ENCODE results near the gene ARHGAP6. TPM values are rescaled to one million over a fixed set of nuclear protein-coding genes. Genes with fewer than 3 reads are reported as not detected.

The ARHGAP6 gene
- total RNA-seq, 1 donor from 2014 or later = 1.2 TPM

DNA sequence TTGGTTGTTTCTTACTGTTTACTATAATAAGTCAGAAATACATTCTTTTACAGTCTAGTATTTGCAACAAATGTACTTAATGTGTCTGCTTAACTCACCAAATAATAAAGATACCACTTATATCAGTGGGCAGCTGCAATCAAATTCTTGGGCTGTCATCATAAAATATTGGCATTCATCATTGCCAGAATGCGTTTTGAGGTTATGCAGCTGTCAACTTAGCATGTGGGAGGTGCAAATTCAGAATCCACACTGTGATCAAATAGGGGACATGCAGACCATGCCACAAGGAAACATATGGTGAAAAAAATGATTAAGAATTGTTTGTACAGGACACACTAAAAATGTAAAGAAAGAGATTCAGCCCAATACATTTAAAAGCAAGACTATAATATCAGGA is 468.0 kb downstream of the ARHGAP6 start:
- no peak overlapping the region for H3K4me3 Mint-ChIP-seq
- Histone ChIP-seq H4K20me1 (ENCODE audit: low read depth) (no peaks in the 10 kb centered on the region), H3K4me1 (no peaks in the 10 kb centered on the region), H3K79me2 (ENCODE audit: low read depth) (no peaks in the 10 kb centered on the region), H3F3A (ENCODE audit: low read depth) (no peaks in the 10 kb centered on the region), H3K4me2 (no peak overlapping the region), H2AFZ (replicated peaks) (no peak overlapping the region), H3K27me3 (no peaks in the 10 kb centered on the region), H3K4me3 (no peak overlapping the region), H3K9me3 (ENCODE audit: low read depth) (no peaks in the 10 kb centered on the region), H3K27ac (no peak overlapping the region), H3K36me3 (no peaks in the 10 kb centered on the region), H3K9ac (no peak overlapping the region)
- no peak for DNase-seq (ENCODE audit: low spot score)
- H3K9me3 Mint-ChIP-seq = no peaks in the 10 kb centered on the region
- H3K27me3 Mint-ChIP-seq (ENCODE audit: insufficient read depth, low read depth) = no peaks in the 10 kb centered on the region
- TF ChIP-seq, protein P1, sequence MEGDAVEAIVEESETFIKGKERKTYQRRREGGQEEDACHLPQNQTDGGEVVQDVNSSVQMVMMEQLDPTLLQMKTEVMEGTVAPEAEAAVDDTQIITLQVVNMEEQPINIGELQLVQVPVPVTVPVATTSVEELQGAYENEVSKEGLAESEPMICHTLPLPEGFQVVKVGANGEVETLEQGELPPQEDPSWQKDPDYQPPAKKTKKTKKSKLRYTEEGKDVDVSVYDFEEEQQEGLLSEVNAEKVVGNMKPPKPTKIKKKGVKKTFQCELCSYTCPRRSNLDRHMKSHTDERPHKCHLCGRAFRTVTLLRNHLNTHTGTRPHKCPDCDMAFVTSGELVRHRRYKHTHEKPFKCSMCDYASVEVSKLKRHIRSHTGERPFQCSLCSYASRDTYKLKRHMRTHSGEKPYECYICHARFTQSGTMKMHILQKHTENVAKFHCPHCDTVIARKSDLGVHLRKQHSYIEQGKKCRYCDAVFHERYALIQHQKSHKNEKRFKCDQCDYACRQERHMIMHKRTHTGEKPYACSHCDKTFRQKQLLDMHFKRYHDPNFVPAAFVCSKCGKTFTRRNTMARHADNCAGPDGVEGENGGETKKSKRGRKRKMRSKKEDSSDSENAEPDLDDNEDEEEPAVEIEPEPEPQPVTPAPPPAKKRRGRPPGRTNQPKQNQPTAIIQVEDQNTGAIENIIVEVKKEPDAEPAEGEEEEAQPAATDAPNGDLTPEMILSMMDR (IDR thresholded peaks at IDR 0.05) = no peak
- TF ChIP-seq EZH2 (IDR thresholded peaks at IDR 0.05) (no peak), EZH2phosphoT487 (IDR thresholded peaks at IDR 0.05) (no peak)
- H3K27ac Mint-ChIP-seq = no peak overlapping the region
- H3K4me1 Mint-ChIP-seq = no peaks in the 10 kb centered on the region
- H3K36me3 Mint-ChIP-seq = no peaks in the 10 kb centered on the region

DNA sequence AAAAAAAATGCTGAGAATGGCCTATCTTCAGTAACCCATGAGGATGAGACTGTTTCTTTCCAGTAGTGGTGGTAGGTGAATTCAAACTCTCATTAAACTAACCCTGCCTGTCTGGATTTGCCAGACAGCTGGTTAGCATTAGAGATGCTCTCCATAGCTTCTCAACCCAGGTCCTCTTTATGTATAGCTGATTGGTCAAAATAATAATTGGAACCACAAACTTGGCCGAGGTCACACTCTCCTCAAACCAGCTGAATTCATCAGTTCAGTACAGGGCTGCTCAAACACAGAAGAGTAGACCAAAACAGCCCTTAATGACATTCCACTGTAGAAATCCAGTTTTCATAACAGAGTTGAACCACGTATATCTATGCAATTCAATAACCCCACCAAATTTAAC is 469.2 kb downstream of the ARHGAP6 start:
- Mint-ChIP-seq H3K4me3 (no peak overlapping the region), H3K36me3 (no peaks in the 10 kb centered on the region), H3K4me1 (no peaks in the 10 kb centered on the region), H3K9me3 (no peaks in the 10 kb centered on the region), H3K27me3 (ENCODE audit: insufficient read depth, low read depth) (no peaks in the 10 kb centered on the region), H3K27ac (no peak overlapping the region)
- DNase-seq (ENCODE audit: low spot score) = no peak
- Histone ChIP-seq H3K36me3 (no peaks in the 10 kb centered on the region), H4K20me1 (ENCODE audit: low read depth) (no peaks in the 10 kb centered on the region), H2AFZ (replicated peaks) (no peak overlapping the region), H3F3A (ENCODE audit: low read depth) (no peaks in the 10 kb centered on the region), H3K9ac (no peak overlapping the region), H3K27ac (no peak overlapping the region), H3K27me3 (no peaks in the 10 kb centered on the region), H3K9me3 (ENCODE audit: low read depth) (no peaks in the 10 kb centered on the region), H3K4me1 (no peaks in the 10 kb centered on the region), H3K4me2 (no peak overlapping the region), H3K4me3 (no peak overlapping the region), H3K79me2 (ENCODE audit: low read depth) (no peaks in the 10 kb centered on the region)
- TF ChIP-seq, protein P1 (IDR thresholded peaks at IDR 0.05) = no peak
- TF ChIP-seq EZH2 (IDR thresholded peaks at IDR 0.05) = no peak
- TF ChIP-seq EZH2phosphoT487 (IDR thresholded peaks at IDR 0.05) = no peak

DNA sequence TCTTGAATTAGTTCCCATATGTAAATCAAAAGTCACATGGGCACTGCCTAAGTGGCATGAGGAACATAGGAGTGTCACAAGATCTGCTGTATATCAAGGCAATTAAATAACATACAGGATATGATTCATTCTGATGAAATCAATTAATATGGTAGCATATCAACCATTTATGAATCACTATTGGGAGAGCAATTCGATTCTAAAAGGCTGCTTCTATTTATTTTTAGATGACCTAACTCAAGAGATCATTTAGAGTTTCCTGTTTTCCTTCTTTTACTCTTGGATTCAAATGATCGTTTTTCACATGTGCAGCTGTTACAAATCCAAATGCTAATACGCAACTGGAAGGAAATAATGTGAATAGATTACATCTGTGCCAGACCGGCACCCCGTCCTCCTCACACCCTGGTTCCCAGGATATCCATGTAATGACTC is 472.7 kb downstream of the ARHGAP6 start:
- H3K4me3 ChIP-seq = no peak overlapping the region
- H4K20me1 ChIP-seq (ENCODE audit: low read depth) = no peaks in the 10 kb centered on the region
- H3K27me3 ChIP-seq = no peaks in the 10 kb centered on the region
- no peaks in the 10 kb centered on the region for H3K79me2 ChIP-seq (ENCODE audit: low read depth)
- Mint-ChIP-seq H3K36me3 (no peaks in the 10 kb centered on the region), H3K27ac (no peak overlapping the region), H3K4me3 (no peak overlapping the region), H3K4me1 (no peaks in the 10 kb centered on the region), H3K9me3 (no peaks in the 10 kb centered on the region), H3K27me3 (ENCODE audit: insufficient read depth, low read depth) (no peaks in the 10 kb centered on the region)
- no peak overlapping the region for H2AFZ ChIP-seq (replicated peaks)
- no peak for TF ChIP-seq EZH2phosphoT487 (IDR thresholded peaks at IDR 0.05)
- TF ChIP-seq, protein P1 (IDR thresholded peaks at IDR 0.05) = no peak
- TF ChIP-seq EZH2 (IDR thresholded peaks at IDR 0.05) = no peak
- H3K4me1 ChIP-seq = no peaks in the 10 kb centered on the region
- H3K36me3 ChIP-seq = no peaks in the 10 kb centered on the region
- H3K4me2 ChIP-seq = no peak overlapping the region
- no peaks in the 10 kb centered on the region for H3K9me3 ChIP-seq (ENCODE audit: low read depth)
- no peak for DNase-seq (ENCODE audit: low spot score)
- no peaks in the 10 kb centered on the region for H3F3A ChIP-seq (ENCODE audit: low read depth)
- no peak overlapping the region for H3K27ac ChIP-seq
- no peak overlapping the region for H3K9ac ChIP-seq

Measured in neural progenitor cell (in vitro differentiated cells).